ENCODE results near the gene ZNF213. TPM values are rescaled to one million over a fixed set of nuclear protein-coding genes. Genes with fewer than 3 reads are reported as not detected.

Gene ZNF213
- total RNA-seq, 1 donor from 2014 or later = 7.6 TPM

GRCh38 chr16:3119286-3119685 lies 15.5 kb upstream of the ZNF213 start:
- H3K4me3 ChIP-seq = no peak overlapping the region
- peaks cover 22% of the 10 kb centered on the region for H3K4me1 ChIP-seq
- no peak for DNase-seq (ENCODE audit: extremely low spot score in 2 of 2)
- H3K36me3 ChIP-seq = peaks cover 0 to 23% of the 10 kb centered on the region in 2 donors
- no peak overlapping the region for H3K27ac ChIP-seq
- no peaks in the 10 kb centered on the region for H3K9me3 ChIP-seq
- intact Hi-C loops (cut with DNase I) = no loop called here
- H3K27me3 ChIP-seq = no peaks in the 10 kb centered on the region
- TF ChIP-seq POLR2AphosphoS5 (IDR thresholded peaks at IDR 0.05; ENCODE audit: insufficient read depth in 1 of 2, low read depth in 1 of 2) (no peak), CTCF (IDR thresholded peaks at IDR 0.05) (no peak), POLR2A (IDR thresholded peaks at IDR 0.05) (no peak)

DNA sequence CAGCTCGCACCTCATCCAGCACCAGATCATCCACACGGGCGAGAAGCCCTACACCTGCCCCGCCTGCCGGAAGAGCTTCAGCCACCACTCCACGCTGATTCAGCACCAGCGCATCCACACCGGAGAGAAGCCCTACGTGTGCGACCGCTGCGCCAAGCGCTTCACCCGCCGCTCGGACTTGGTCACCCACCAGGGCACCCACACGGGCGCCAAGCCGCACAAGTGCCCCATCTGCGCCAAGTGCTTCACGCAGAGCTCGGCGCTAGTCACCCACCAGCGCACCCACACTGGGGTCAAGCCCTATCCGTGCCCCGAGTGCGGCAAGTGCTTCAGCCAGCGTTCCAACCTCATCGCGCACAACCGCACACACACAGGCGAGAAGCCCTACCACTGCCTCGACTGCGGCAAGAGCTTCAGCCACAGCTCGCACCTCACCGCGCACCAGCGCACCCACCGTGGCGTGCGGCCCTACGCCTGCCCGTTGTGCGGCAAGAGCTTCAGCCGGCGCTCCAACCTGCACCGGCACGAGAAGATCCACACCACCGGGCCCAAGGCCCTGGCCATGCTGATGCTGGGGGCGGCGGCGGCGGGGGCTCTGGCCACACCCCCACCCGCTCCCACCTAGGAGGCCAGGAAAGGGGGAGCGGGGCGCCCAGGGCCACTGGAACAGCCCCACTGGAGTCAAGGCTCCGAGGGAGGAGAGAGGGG lies 15.0 kb upstream of the ZNF213 start:
- no peak overlapping the region for H3K27ac ChIP-seq
- H3K36me3 ChIP-seq = peaks cover 0 to 23% of the 10 kb centered on the region in 2 donors
- H3K4me1 ChIP-seq = peaks cover 19% of the 10 kb centered on the region
- no peaks in the 10 kb centered on the region for H3K27me3 ChIP-seq
- intact Hi-C loops (cut with DNase I) = no loop called here
- TF ChIP-seq POLR2A (IDR thresholded peaks at IDR 0.05) (no peak), CTCF (IDR thresholded peaks at IDR 0.05) (no peak), POLR2AphosphoS5 (IDR thresholded peaks at IDR 0.05; ENCODE audit: insufficient read depth in 1 of 2, low read depth in 1 of 2) (no peak)
- no peaks in the 10 kb centered on the region for H3K9me3 ChIP-seq
- DNase-seq (ENCODE audit: extremely low spot score in 2 of 2) = no peak
- H3K4me3 ChIP-seq = no peak overlapping the region

DNA sequence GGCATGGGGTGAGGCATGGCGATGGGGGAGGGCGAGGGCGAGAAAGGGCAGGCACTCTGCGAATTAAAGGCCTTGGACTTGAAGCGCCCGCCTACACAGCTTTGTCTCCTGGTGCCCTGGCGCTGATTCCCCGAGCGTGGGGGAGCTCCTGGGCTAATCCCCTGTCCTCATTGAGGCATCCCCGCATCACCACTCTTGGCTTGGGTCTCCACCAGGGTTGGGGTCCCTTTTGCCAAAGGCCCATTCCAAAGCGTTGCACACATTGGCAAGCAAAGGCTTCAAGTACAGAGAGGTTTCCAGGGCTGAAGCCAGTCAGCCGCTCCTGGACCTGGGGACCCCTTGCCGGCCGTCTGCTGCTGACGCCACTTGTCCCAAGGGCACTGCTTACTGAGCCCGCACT lies 14.4 kb upstream of the ZNF213 start:
- TF ChIP-seq POLR2AphosphoS5 (IDR thresholded peaks at IDR 0.05; ENCODE audit: insufficient read depth in 1 of 2, low read depth in 1 of 2) (no peak), CTCF (IDR thresholded peaks at IDR 0.05) (no peak), POLR2A (IDR thresholded peaks at IDR 0.05) (no peak)
- intact Hi-C loops (cut with DNase I) = no loop called here
- DNase-seq (ENCODE audit: extremely low spot score in 2 of 2) = no peak
- Histone ChIP-seq H3K27ac (no peak overlapping the region), H3K27me3 (no peaks in the 10 kb centered on the region), H3K36me3 (peaks cover 0 to 23% of the 10 kb centered on the region in 2 donors), H3K9me3 (no peaks in the 10 kb centered on the region), H3K4me3 (no peak overlapping the region), H3K4me1 (peaks cover 19% of the 10 kb centered on the region)

DNA sequence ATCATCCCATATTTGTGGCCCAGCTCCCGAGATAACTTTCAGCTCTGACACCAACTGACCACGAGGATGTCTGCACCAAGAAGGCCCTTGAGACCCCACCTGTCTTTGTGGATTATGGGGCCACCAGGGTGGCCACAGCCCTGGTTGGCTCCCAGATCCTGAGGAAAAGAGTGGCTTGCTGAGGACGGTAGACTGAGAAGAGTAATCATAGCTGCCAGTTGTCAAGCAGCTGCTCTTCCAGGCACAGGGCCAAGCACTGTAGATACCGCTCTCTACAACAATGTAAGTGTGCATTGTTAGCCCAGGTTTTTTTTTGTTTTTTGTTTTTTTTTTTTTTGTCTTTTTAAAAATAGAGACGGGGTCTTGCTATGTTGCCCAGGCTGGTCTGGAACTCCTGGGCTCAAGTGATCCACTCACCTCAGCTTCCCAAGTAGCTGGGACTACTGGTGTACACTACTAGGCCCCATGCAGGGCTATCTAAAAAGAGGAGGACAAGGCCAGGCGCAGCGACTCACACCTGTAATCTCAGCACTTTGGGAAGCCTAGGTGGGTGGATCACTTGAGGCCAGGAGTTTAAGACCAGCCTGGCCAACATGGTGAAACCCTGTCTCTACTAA lies 12.9 kb upstream of the ZNF213 start:
- TF ChIP-seq POLR2AphosphoS5 (IDR thresholded peaks at IDR 0.05; ENCODE audit: insufficient read depth in 1 of 2, low read depth in 1 of 2) (no peak), POLR2A (IDR thresholded peaks at IDR 0.05) (no peak), CTCF (IDR thresholded peaks at IDR 0.05) (no peak)

More for the DNA sequence above, 12.9 kb upstream of the ZNF213 start:
- Histone ChIP-seq H3K4me1 (peaks cover 22% of the 10 kb centered on the region), H3K27me3 (no peaks in the 10 kb centered on the region), H3K9me3 (no peaks in the 10 kb centered on the region), H3K4me3 (no peak overlapping the region), H3K36me3 (peaks cover 0 to 23% of the 10 kb centered on the region in 2 donors), H3K27ac (no peak overlapping the region)
- no peak for DNase-seq (ENCODE audit: extremely low spot score in 2 of 2)
- intact Hi-C loops (cut with DNase I) = no loop called here
